GM18868 (cell line): Measurements from ENCODE around the gene ANAPC4.
"Not testable (repeated sequence)": the region's sequence is repeated elsewhere in the genome, so short reads cannot be mapped to it uniquely, and the experiment has no call there.

Source experiments
- ATAC-seq: cut with Tn5 transposase; IDR thresholded peaks from one replicate; pipeline ENCODE4 v1.9.1; 2021; ENCODE audit warnings: mild to moderate bottlenecking, moderate library complexity; ENCODE audit not compliant: unreplicated experiment

Gene ANAPC4

GRCh38 chr4:25376754-25377571 lies at the start of gene ANAPC4:
Gene ANAPC4 (plus strand): TSS chr4:25377263. CDS start chr4:25377428, 165 bp downstream.
- ATAC-seq, result peak; percentile 97

GRCh38 chr4:25328463-25328862 lies 48.6 kb upstream of the ANAPC4 start:
- not testable (repeated sequence) for ATAC-seq

GRCh38 chr4:25330335-25330734 lies 46.7 kb upstream of the ANAPC4 start:
- peak; percentile 25 for ATAC-seq

GRCh38 chr4:25330905-25331808 lies 45.9 kb upstream of the ANAPC4 start:
- ATAC-seq, result peak; percentile 80

GRCh38 chr4:25343671-25344070 lies 33.4 kb upstream of the ANAPC4 start:
- ATAC-seq, result no peak

- no peak for ATAC-seq
These were observed 31.3 kb upstream of the ANAPC4 start for GRCh38 chr4:25345744-25346143.

- ATAC-seq, result peak; percentile 98
These were observed 30.1 kb upstream of the ANAPC4 start for GRCh38 chr4:25346913-25347312.

GRCh38 chr4:25347473-25347872 lies 29.6 kb upstream of the ANAPC4 start:
- no peak for ATAC-seq

GRCh38 chr4:25347971-25348370 lies 29.1 kb upstream of the ANAPC4 start:
- ATAC-seq, result no peak

GRCh38 chr4:25350561-25350960 lies 26.5 kb upstream of the ANAPC4 start:
- no peak for ATAC-seq

- ATAC-seq, result no peak
These were observed 25.2 kb upstream of the ANAPC4 start for GRCh38 chr4:25351777-25352416.

- ATAC-seq, result no peak
These were observed 21.0 kb upstream of the ANAPC4 start for GRCh38 chr4:25356068-25356467.

GRCh38 chr4:25358515-25359275 lies 18.4 kb upstream of the ANAPC4 start:
- ATAC-seq, result no peak

- no peak for ATAC-seq
These were observed 15.8 kb upstream of the ANAPC4 start for GRCh38 chr4:25361253-25361652.

- no peak for ATAC-seq
These were observed 9.9 kb upstream of the ANAPC4 start for GRCh38 chr4:25367004-25367621.

- no peak for ATAC-seq
These were observed 9.2 kb upstream of the ANAPC4 start for GRCh38 chr4:25367877-25368276.

GRCh38 chr4:25368315-25368714 lies 8.7 kb upstream of the ANAPC4 start:
- ATAC-seq, result no peak

GRCh38 chr4:25370242-25370641 lies 6.8 kb upstream of the ANAPC4 start:
- no peak for ATAC-seq

GRCh38 chr4:25372549-25372948 lies 4.5 kb upstream of the ANAPC4 start:
- not testable (repeated sequence) for ATAC-seq
